ENCODE measurements around the gene KCNJ3.

The KCNJ3 gene

DNA sequence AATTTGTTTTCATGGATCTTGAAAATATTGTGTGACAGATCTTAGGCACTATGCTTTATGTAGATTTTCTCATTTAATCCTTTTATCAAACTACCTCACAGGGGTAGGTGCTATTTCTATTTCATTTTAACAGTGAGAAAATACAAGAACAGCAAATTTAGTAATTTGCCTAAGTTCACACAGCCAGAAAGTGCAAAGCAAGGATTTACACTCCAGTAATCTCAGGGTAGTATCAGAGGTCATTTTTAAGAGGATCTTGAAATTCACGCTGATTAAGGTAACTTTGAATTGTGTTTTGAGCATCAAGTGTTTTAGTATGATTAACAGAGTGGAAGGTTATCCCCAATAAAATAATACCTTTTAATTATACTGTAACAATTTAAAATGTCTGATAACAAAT is 10.1 kb upstream of the KCNJ3 start:
- no peak for DNase-seq (ENCODE audit: low read depth, low spot score)
- H3K4me3 ChIP-seq = no peak overlapping the region
- no peaks in the 10 kb centered on the region for H3K9me3 ChIP-seq (ENCODE audit: low read depth, low read length)
- no peak overlapping the region for H3K9ac ChIP-seq (ENCODE audit: insufficient read length)
- H3K36me3 ChIP-seq (ENCODE audit: insufficient read depth, low read length) = no peaks in the 10 kb centered on the region
- TF ChIP-seq EZH2 (IDR thresholded peaks at IDR 0.05) = no peak
- TF ChIP-seq FOXP2 (optimal IDR thresholded peaks at IDR 0.05; ENCODE audit: control extremely low read depth, extremely low read length, insufficient read depth) = no peak
- no peak for TF ChIP-seq POLR2AphosphoS5 (IDR thresholded peaks at IDR 0.05; ENCODE audit: borderline replicate concordance, low read depth, low read length)
- H3K27ac ChIP-seq = no peak overlapping the region

DNA sequence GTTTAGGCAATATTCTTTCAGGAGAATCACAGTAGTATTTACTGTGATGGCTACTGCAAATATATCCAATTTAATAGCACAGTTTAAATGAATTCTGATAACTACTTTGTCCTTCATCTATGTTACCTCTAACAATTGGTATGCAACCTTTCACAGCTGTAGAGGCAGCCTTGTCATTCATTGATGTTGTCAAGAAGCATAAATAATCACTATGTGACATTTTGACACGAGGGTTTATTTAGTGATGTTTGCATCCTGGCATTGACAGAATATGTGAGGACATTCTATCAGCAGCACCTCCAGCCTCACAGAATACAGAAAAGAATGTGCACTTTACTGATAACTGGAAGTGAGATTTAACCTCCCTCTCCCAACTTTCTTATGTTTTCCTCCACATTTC is 9.3 kb upstream of the KCNJ3 start:
- no peak overlapping the region for H3K27ac ChIP-seq
- DNase-seq (ENCODE audit: low read depth, low spot score) = no peak
- H3K4me3 ChIP-seq = no peak overlapping the region
- TF ChIP-seq POLR2AphosphoS5 (IDR thresholded peaks at IDR 0.05; ENCODE audit: borderline replicate concordance, low read depth, low read length) = no peak
- TF ChIP-seq FOXP2 (optimal IDR thresholded peaks at IDR 0.05; ENCODE audit: control extremely low read depth, extremely low read length, insufficient read depth) = no peak
- TF ChIP-seq EZH2 (IDR thresholded peaks at IDR 0.05) = no peak
- no peaks in the 10 kb centered on the region for H3K9me3 ChIP-seq (ENCODE audit: low read depth, low read length)
- H3K36me3 ChIP-seq (ENCODE audit: insufficient read depth, low read length) = no peaks in the 10 kb centered on the region
- H3K9ac ChIP-seq (ENCODE audit: insufficient read length) = no peak overlapping the region

DNA sequence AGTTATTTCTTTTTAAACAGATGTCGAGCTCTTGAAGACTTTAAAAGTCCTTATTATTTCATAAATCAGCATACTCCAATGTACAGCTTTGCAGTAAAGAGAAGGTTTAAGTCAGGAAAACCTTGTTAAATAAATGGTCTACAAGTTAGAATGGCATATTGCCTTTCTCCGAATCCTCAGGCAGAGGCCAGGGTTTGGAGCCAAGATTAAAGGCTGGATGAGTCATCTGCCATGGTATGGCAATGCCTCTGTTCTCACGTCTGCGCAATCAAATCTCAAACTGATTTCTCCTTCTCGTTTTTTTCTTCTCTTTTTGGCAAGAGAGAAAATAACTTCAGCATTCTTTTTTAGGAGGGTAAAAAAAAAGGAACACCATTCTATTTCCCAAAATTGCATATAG is 5.6 kb upstream of the KCNJ3 start:
- Histone ChIP-seq H3K9ac (ENCODE audit: insufficient read length) (no peak overlapping the region), H3K4me3 (no peak overlapping the region), H3K9me3 (ENCODE audit: low read depth, low read length) (no peaks in the 10 kb centered on the region), H3K27ac (no peak overlapping the region), H3K36me3 (ENCODE audit: insufficient read depth, low read length) (no peaks in the 10 kb centered on the region)
- no peak for DNase-seq (ENCODE audit: low read depth, low spot score)
- TF ChIP-seq FOXP2 (optimal IDR thresholded peaks at IDR 0.05; ENCODE audit: control extremely low read depth, extremely low read length, insufficient read depth) = no peak
- TF ChIP-seq POLR2AphosphoS5 (IDR thresholded peaks at IDR 0.05; ENCODE audit: borderline replicate concordance, low read depth, low read length) = no peak
- no peak for TF ChIP-seq EZH2 (IDR thresholded peaks at IDR 0.05)

DNA sequence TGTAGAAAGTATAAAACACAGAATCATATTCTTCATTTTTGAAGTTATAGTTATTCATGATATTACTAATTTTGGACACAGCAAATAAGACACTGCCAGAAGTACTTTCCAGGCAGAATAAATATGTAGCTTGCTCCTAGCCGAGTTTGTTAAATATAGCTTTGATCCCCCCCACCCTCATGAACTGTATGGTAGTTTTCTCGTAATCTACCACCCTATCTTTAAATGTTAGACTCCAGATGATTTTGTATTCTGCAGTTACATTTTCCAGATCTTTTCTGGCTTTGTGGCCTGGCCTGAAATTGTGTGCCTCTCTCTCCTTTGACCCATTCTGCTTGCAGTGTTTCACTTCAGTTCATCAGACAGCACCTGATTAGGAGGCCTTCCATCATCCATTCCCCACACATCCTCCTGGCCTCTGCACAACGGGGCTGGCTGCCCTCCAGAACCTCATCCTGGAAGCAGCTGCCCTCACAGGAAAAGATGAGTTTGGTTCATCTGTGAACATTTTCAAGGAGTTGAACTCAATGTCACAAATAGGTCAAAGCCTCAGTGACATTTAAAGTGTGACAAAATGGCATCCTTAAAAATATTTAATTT is 4.7 kb upstream of the KCNJ3 start:
- Histone ChIP-seq H3K4me3 (no peak overlapping the region), H3K36me3 (ENCODE audit: insufficient read depth, low read length) (no peaks in the 10 kb centered on the region), H3K27ac (no peak overlapping the region), H3K9me3 (ENCODE audit: low read depth, low read length) (no peaks in the 10 kb centered on the region), H3K9ac (ENCODE audit: insufficient read length) (no peak overlapping the region)
- no peak for DNase-seq (ENCODE audit: low read depth, low spot score)
- TF ChIP-seq FOXP2 (optimal IDR thresholded peaks at IDR 0.05; ENCODE audit: control extremely low read depth, extremely low read length, insufficient read depth) (no peak), POLR2AphosphoS5 (IDR thresholded peaks at IDR 0.05; ENCODE audit: borderline replicate concordance, low read depth, low read length) (no peak), EZH2 (IDR thresholded peaks at IDR 0.05) (no peak)

DNA sequence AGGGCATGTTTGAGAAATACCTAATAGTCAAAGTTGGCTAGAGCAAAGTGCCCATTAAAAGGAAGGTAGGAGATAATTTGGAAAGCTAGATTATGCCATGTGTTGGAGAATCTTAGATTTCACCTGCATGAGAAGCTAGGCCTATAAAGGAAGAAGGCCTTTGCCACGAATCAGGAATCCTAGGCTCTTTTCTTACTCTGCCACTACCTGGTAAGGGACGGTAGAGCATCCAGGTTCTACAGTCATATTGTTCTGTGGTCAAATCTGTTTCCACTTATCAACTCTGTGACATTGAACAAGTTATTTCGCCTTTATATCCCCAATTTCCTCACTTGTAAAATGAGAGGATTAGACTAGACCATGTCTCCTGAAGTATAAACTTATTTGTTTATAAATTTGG is 3.6 kb upstream of the KCNJ3 start:
- H3K9me3 ChIP-seq (ENCODE audit: low read depth, low read length) = no peaks in the 10 kb centered on the region
- no peak overlapping the region for H3K9ac ChIP-seq (ENCODE audit: insufficient read length)
- H3K36me3 ChIP-seq (ENCODE audit: insufficient read depth, low read length) = no peaks in the 10 kb centered on the region
- TF ChIP-seq EZH2 (IDR thresholded peaks at IDR 0.05) = no peak
- TF ChIP-seq POLR2AphosphoS5 (IDR thresholded peaks at IDR 0.05; ENCODE audit: borderline replicate concordance, low read depth, low read length) = no peak
- TF ChIP-seq FOXP2 (optimal IDR thresholded peaks at IDR 0.05; ENCODE audit: control extremely low read depth, extremely low read length, insufficient read depth) = no peak
- DNase-seq (ENCODE audit: low read depth, low spot score) = no peak
- H3K27ac ChIP-seq = no peak overlapping the region
- no peak overlapping the region for H3K4me3 ChIP-seq

DNA sequence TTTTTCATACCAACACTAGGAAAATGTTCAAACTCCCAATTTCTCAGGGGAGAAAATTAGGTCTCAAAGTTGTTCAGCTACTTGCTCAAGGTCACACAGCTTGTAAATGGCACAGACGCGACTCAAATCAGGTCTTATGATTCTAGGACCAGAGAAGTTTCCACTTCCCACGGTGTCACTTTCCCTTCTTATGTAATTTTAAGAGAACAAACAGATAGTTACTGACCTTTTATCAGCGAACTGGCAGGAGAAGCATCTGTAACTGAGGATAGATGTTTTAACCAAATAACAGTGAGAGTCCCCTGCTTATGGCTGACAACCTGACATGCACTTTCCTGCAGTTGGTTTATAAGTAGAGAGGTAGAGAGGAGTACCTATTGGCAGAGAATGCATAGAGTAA is 2.1 kb upstream of the KCNJ3 start:
- TF ChIP-seq POLR2AphosphoS5 (IDR thresholded peaks at IDR 0.05; ENCODE audit: borderline replicate concordance, low read depth, low read length) (no peak), FOXP2 (optimal IDR thresholded peaks at IDR 0.05; ENCODE audit: control extremely low read depth, extremely low read length, insufficient read depth) (no peak), EZH2 (IDR thresholded peaks at IDR 0.05) (no peak)
- Histone ChIP-seq H3K36me3 (ENCODE audit: insufficient read depth, low read length) (no peaks in the 10 kb centered on the region), H3K9ac (ENCODE audit: insufficient read length) (no peak overlapping the region), H3K4me3 (no peak overlapping the region), H3K27ac (no peak overlapping the region), H3K9me3 (ENCODE audit: low read depth, low read length) (no peaks in the 10 kb centered on the region)
- no peak for DNase-seq (ENCODE audit: low read depth, low spot score)

DNA sequence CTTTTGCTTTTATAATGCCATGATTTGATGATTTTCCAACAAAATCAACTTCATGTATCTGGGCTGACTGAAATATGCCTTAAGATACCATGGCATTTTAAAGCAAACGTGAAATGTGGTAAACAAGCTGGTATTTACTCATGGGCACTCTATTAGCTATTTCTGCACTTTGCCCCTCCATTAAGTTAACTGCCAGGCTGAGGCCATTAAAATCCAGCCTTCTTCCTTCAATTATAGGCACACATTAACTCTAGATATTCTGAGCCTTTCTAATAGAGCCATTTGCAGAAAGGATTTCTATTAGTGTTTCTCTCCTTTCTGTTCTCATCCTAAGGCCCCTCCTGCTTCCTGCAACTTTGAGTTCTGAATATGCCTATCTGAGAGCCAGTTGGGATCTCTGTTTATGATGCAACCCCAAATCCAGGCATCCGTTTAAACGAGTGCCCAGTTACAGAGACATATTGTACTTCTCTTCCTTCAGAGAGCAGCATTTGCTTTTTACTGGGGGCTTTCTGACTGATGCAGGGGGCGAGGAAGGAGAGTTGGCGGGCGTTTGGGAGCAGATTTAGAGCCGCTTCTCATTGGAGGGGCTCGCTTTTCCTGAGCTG is 1.6 kb upstream of the KCNJ3 start:
- Histone ChIP-seq H3K36me3 (ENCODE audit: insufficient read depth, low read length) (no peaks in the 10 kb centered on the region), H3K27ac (no peak overlapping the region), H3K4me3 (no peak overlapping the region), H3K9ac (ENCODE audit: insufficient read length) (no peak overlapping the region), H3K9me3 (ENCODE audit: low read depth, low read length) (no peaks in the 10 kb centered on the region)
- no peak for DNase-seq (ENCODE audit: low read depth, low spot score)
- TF ChIP-seq FOXP2 (optimal IDR thresholded peaks at IDR 0.05; ENCODE audit: control extremely low read depth, extremely low read length, insufficient read depth) = no peak
- TF ChIP-seq POLR2AphosphoS5 (IDR thresholded peaks at IDR 0.05; ENCODE audit: borderline replicate concordance, low read depth, low read length) = no peak
- TF ChIP-seq EZH2 (IDR thresholded peaks at IDR 0.05) = no peak

DNA sequence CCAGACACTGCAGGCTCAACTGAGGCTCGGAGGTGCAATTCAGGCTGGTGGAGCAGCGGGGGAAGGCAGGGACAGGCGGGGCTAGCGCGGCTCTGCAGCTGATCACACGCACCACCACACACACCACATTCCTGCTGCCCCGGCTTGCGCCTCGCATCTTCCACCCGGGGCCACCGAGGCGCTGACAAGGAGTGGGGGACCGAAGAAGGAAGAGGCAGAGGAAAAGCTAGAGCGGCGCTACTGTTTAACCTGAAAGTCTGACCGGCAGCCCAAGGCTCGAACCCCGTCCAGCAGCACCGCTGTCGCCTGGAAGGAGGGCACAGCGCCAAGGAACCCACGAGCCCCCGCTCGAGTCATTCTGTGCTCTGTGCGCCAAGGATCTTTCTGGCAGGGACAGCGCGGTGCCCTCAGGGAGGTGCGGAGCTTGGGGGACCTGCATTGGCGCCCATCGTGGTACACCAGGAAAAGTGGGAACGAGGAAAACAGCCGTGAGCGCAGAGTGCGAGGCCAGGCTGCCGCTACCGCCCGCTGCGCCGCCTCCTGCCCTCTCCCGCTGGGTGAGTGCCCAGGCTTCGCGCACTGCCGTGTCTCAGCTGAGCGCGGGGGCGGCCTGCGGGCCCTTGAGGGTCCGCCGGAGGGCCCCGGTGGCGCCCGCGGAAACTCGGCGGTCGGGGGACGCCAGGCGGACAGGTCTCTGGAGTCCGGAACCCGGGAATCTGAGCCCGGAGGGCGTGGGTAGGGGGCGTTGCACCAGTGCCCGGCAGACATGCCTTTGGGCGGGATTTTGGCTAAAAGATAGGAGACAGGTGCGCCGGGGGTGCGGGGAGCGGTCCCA is 860 bp upstream of the KCNJ3 start:
- Histone ChIP-seq H3K9ac (ENCODE audit: insufficient read length) (no peak overlapping the region), H3K4me3 (peak overlapping the region; percentile 32; the same call in 1 of the 2 replicates), H3K9me3 (ENCODE audit: low read depth, low read length) (no peaks in the 10 kb centered on the region), H3K36me3 (ENCODE audit: insufficient read depth, low read length) (no peaks in the 10 kb centered on the region), H3K27ac (no peak overlapping the region)
- TF ChIP-seq POLR2AphosphoS5 (IDR thresholded peaks at IDR 0.05; ENCODE audit: borderline replicate concordance, low read depth, low read length) = no peak
- no peak for TF ChIP-seq FOXP2 (optimal IDR thresholded peaks at IDR 0.05; ENCODE audit: control extremely low read depth, extremely low read length, insufficient read depth)
- TF ChIP-seq EZH2 (IDR thresholded peaks at IDR 0.05) = no peak
- no peak for DNase-seq (ENCODE audit: low read depth, low spot score)

All from SK-N-MC (cell line).